Parietal lobe (tissue), 1 donor: Measurements from ENCODE around the gene AKR1B1. TPM values are rescaled to one million over a fixed set of nuclear protein-coding genes. Genes with fewer than 3 reads are reported as not detected.

Experiments
- total RNA-seq: library from RNA; depleted of rRNA; stranded (reverse); fragments of >200 nt; gene quantifications from one replicate; pipeline ENCODE4 v1.2.3, GENCODE V29; 2014

Gene AKR1B1
- total RNA-seq = 52.3 TPM

DNA sequence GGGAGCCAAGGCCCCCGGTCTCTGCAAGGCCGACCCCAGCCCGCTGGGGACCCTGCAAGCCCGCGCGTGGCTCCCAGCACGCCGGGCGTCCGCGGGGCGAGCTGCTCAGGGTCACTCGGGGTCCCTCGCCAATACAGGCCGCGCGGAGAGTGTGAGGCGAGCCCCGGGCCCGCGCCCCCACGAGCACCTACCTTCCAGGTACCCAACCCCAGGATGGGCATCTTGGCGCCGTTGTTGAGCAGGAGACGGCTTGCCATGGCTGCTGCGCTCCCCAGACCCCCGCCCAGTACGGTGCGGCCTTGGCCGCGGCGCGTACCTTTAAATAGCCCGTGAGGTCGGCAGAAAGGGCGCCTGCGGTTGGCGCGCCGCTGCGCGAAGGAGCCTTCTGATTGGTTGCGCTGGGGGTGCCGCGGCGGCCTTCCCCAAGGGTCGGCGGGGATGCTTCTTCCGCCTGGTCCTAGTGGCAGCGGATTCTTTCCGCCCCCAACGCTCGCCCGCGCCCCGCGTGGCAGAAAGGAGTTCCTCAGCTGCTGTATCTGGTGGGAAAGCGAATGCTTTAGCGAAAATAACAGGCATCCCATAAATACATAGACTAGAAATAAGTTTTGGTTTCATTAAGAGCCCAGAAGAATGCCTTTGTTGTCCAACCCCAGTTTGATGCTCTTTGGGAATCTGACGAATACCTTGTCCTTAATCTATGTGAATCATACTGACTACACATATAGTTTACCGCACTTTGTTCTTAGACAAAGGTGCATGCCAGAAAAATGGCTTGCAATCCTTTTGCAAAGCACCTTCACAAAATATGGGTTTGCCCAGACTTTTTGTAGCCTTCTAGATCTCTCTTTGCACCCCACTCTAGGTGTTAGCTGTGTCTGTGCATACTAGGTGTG is at the start of gene AKR1B1:
AKR1B1 (minus strand) TSS at position 295 of the 893 bp plus-strand sequence; CDS start at position 257, 38 bp downstream.

Other genes with a start within 250 kb of the AKR1B1 start
- 35.4 TPM for gene SLC35B4, start 142.2 kb downstream of the AKR1B1 start, total RNA-seq
- gene AKR1B10, start 68.5 kb upstream of the AKR1B1 start, total RNA-seq = not detected
- not detected for gene AKR1B15, start 90.0 kb upstream of the AKR1B1 start, total RNA-seq
- gene BPGM, start 187.8 kb upstream of the AKR1B1 start, total RNA-seq = 22.8 TPM